ENCODE data around the gene CACNA1F. TPM values are rescaled to one million over a fixed set of nuclear protein-coding genes. Genes with fewer than 3 reads are reported as not detected.

Gene CACNA1F
- total RNA-seq, 4 donors from 2014 or later = 0.10 to 0.21 (median 0.13) TPM; not detected in 1

GRCh38 chrX:49208399-49208798 is 24.7 kb downstream of the CACNA1F start:
- Histone ChIP-seq H3K9me3 (no peaks in the 10 kb centered on the region), H3K36me3 (no peaks in the 10 kb centered on the region), H3K4me1 (no peaks in the 10 kb centered on the region), H3K4me3 (replicated peaks in 1 of 3) (no peak overlapping the region), H3K27ac (no peak overlapping the region), H3K27me3 (no peaks in the 10 kb centered on the region)
- intact Hi-C loops (cut with DNase I) = no loop called here
- no peak for DNase-seq
- 83 to 94% methylated on average over 1 to 5 of the region's 5 CpGs for WGBS, 2 donors
- no peak for TF ChIP-seq CTCF (IDR thresholded peaks at IDR 0.05)
- TF ChIP-seq POLR2A (IDR thresholded peaks at IDR 0.05) = no peak

GRCh38 chrX:49206543-49206942 is 26.6 kb downstream of the CACNA1F start:
- TF ChIP-seq CTCF (IDR thresholded peaks at IDR 0.05) (no peak), POLR2A (IDR thresholded peaks at IDR 0.05) (no peak)
- no peak overlapping the region for H3K4me3 ChIP-seq (replicated peaks in 1 of 3)
- DNase-seq = no peak
- WGBS, 2 donors = 83 to 90% methylated on average over 2 to 6 of the region's 8 CpGs
- H3K36me3 ChIP-seq = no peaks in the 10 kb centered on the region
- no peak overlapping the region for H3K27ac ChIP-seq
- intact Hi-C loops (cut with DNase I) = no loop called here
- H3K9me3 ChIP-seq = no peaks in the 10 kb centered on the region
- H3K27me3 ChIP-seq = no peaks in the 10 kb centered on the region
- no peaks in the 10 kb centered on the region for H3K4me1 ChIP-seq

GRCh38 chrX:49205443-49205842 is 27.7 kb downstream of the CACNA1F start:
- H3K9me3 ChIP-seq = no peaks in the 10 kb centered on the region
- no peaks in the 10 kb centered on the region for H3K27me3 ChIP-seq
- WGBS, 2 donors = 77 to 85% methylated on average over 3 to 11 of the region's 13 CpGs
- TF ChIP-seq CTCF (IDR thresholded peaks at IDR 0.05) (no peak), POLR2A (IDR thresholded peaks at IDR 0.05) (no peak)
- H3K4me1 ChIP-seq = no peaks in the 10 kb centered on the region
- H3K4me3 ChIP-seq (replicated peaks in 1 of 3) = no peak overlapping the region
- no peaks in the 10 kb centered on the region for H3K36me3 ChIP-seq
- no peak overlapping the region for H3K27ac ChIP-seq
- DNase-seq = no peak
- intact Hi-C loops (cut with DNase I) = no loop called here

- no peak overlapping the region for H3K27ac ChIP-seq
- no peaks in the 10 kb centered on the region for H3K36me3 ChIP-seq
- intact Hi-C loops (cut with DNase I) = no loop called here
- DNase-seq = no peak
- no peak overlapping the region for H3K4me3 ChIP-seq (replicated peaks in 1 of 3)
- peaks cover 1 to 2% of the 10 kb centered on the region in 2 donors for H3K4me1 ChIP-seq
- 48% methylated on average over 4 of the region's 4 CpGs for WGBS, 2 donors
- no peaks in the 10 kb centered on the region for H3K27me3 ChIP-seq
- no peaks in the 10 kb centered on the region for H3K9me3 ChIP-seq
- TF ChIP-seq POLR2A (IDR thresholded peaks at IDR 0.05) (no peak), CTCF (IDR thresholded peaks at IDR 0.05) (no peak)
Measured at GRCh38 chrX:49204709-49205108, 28.4 kb downstream of the CACNA1F start.

- H3K9me3 ChIP-seq = no peaks in the 10 kb centered on the region
- no peak overlapping the region for H3K27ac ChIP-seq
- no peaks in the 10 kb centered on the region for H3K36me3 ChIP-seq
- intact Hi-C loops (cut with DNase I) = no loop called here
- no peak overlapping the region for H3K4me3 ChIP-seq (replicated peaks in 1 of 3)
- H3K27me3 ChIP-seq = no peaks in the 10 kb centered on the region
- DNase-seq = no peak
- TF ChIP-seq CTCF (IDR thresholded peaks at IDR 0.05) (no peak), POLR2A (IDR thresholded peaks at IDR 0.05) (no peak)
- peaks cover 3 to 5% of the 10 kb centered on the region in 2 donors for H3K4me1 ChIP-seq
- WGBS, 2 donors = 82 to 100% methylated on average over 1 to 6 of the region's 6 CpGs
Measured at GRCh38 chrX:49204017-49204416, 29.1 kb downstream of the CACNA1F start.

Data from thyroid gland (tissue), 4 donors.